DOHH2 (cell line): ENCODE measurements around the gene NEGR1.

Experiments
- H3F3A ChIP-seq: fragments of 200-600 bp; sonication (generic), shearing (Covaris generic); 2 replicates; pipeline ENCODE4 v1.6.0; 2016; ENCODE audit warnings: antibody characterized with exemption, mild to moderate bottlenecking; ENCODE audit not compliant: control insufficient read depth, insufficient read depth
- H3K27ac ChIP-seq: fragments of 200-600 bp; sonication (generic); 2 replicates; pipeline ENCODE4 v1.5.1; 2014; ENCODE audit warnings: low read depth, mild to moderate bottlenecking, low read length, moderate library complexity
- H3K27me3 ChIP-seq: fragments of 200-600 bp; sonication (generic); 2 replicates; pipeline ENCODE4 v1.6.1; 2014; ENCODE audit warnings: mild to moderate bottlenecking, low read length, mixed read lengths; ENCODE audit not compliant: control insufficient read depth
- H3K36me3 ChIP-seq: fragments of 200-600 bp; sonication (generic); 2 replicates; pipeline ENCODE4 v1.6.1; 2014; ENCODE audit warnings: mild to moderate bottlenecking, low read length, moderate library complexity, mixed read lengths; ENCODE audit not compliant: control insufficient read depth
- H3K4me1 ChIP-seq: fragments of 200-600 bp; sonication (generic); 2 replicates; pipeline ENCODE4 v1.6.1; 2014; ENCODE audit warnings: mild to moderate bottlenecking, low read length, mixed read lengths; ENCODE audit not compliant: control insufficient read depth
- H3K4me2 ChIP-seq: fragments of 200-600 bp; sonication (generic); 2 replicates; pipeline ENCODE4 v1.6.0; 2014; ENCODE audit warnings: mild to moderate bottlenecking, low read length, moderate library complexity
- H3K4me3 ChIP-seq: fragments of 200-600 bp; sonication (generic); 2 replicates; pipeline ENCODE4 v1.5.1; 2014; ENCODE audit warnings: mild to moderate bottlenecking, low read length, mixed read lengths
- H3K79me2 ChIP-seq: fragments of 200-600 bp; sonication (generic); 2 replicates; pipeline ENCODE4 v1.6.1; 2014; ENCODE audit warnings: mild to moderate bottlenecking, low read length, mixed read lengths; ENCODE audit not compliant: control insufficient read depth
- H3K9me2 ChIP-seq: fragments of 200-600 bp; sonication (generic); replicated peaks from 2 replicates; pipeline ENCODE4 v1.6.1; 2014; ENCODE audit warnings: mild to moderate bottlenecking, low read length, mixed read lengths; ENCODE audit not compliant: control insufficient read depth
- H3K9me3 ChIP-seq: fragments of 200-600 bp; sonication (generic); 2 replicates; pipeline ENCODE4 v1.6.1; 2014; ENCODE audit warnings: antibody characterized with exemption, low read length, mixed read lengths; ENCODE audit not compliant: control insufficient read depth, insufficient read depth
- H4K20me1 ChIP-seq: fragments of 200-600 bp; sonication (generic); 2 replicates; pipeline ENCODE4 v1.6.0; 2014; ENCODE audit warnings: low read depth, mild to moderate bottlenecking, antibody characterized with exemption, low read length, moderate library complexity; ENCODE audit not compliant: control insufficient read depth, insufficient read depth
- EZH2phosphoT487 ChIP-seq: fragments of 200-600 bp; sonication (generic); IDR thresholded peaks from 2 replicates; pipeline ENCODE4 v1.6.1; 2017; ENCODE audit warnings: borderline replicate concordance, mild to moderate bottlenecking, antibody characterized with exemption, low read length, moderate library complexity, mixed read lengths
- TF ChIP-seq, protein P1 (sequence below): fragments of 200-600 bp; sonication (generic); IDR thresholded peaks from one replicate; pipeline ENCODE4 v1.5.1; 2014; ENCODE audit warnings: antibody characterized with exemption, mild to moderate bottlenecking, low read depth, low read length; ENCODE audit not compliant: poor library complexity, severe bottlenecking

Gene NEGR1

GRCh38 chr1:71940261-71940660, 342.1 kb downstream of the NEGR1 start:
- Histone ChIP-seq H3K36me3 (no peaks in the 10 kb centered on the region), H3F3A (no peaks in the 10 kb centered on the region), H3K27me3 (no peaks in the 10 kb centered on the region), H3K27ac (no peak overlapping the region), H4K20me1 (no peaks in the 10 kb centered on the region), H3K4me1 (no peaks in the 10 kb centered on the region), H3K9me2 (no peaks in the 10 kb centered on the region), H3K4me3 (no peak overlapping the region), H3K79me2 (no peaks in the 10 kb centered on the region), H3K9me3 (no peaks in the 10 kb centered on the region), H3K4me2 (no peak overlapping the region)
- TF ChIP-seq, protein P1, sequence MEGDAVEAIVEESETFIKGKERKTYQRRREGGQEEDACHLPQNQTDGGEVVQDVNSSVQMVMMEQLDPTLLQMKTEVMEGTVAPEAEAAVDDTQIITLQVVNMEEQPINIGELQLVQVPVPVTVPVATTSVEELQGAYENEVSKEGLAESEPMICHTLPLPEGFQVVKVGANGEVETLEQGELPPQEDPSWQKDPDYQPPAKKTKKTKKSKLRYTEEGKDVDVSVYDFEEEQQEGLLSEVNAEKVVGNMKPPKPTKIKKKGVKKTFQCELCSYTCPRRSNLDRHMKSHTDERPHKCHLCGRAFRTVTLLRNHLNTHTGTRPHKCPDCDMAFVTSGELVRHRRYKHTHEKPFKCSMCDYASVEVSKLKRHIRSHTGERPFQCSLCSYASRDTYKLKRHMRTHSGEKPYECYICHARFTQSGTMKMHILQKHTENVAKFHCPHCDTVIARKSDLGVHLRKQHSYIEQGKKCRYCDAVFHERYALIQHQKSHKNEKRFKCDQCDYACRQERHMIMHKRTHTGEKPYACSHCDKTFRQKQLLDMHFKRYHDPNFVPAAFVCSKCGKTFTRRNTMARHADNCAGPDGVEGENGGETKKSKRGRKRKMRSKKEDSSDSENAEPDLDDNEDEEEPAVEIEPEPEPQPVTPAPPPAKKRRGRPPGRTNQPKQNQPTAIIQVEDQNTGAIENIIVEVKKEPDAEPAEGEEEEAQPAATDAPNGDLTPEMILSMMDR: no peak
- no peak for TF ChIP-seq EZH2phosphoT487

DNA sequence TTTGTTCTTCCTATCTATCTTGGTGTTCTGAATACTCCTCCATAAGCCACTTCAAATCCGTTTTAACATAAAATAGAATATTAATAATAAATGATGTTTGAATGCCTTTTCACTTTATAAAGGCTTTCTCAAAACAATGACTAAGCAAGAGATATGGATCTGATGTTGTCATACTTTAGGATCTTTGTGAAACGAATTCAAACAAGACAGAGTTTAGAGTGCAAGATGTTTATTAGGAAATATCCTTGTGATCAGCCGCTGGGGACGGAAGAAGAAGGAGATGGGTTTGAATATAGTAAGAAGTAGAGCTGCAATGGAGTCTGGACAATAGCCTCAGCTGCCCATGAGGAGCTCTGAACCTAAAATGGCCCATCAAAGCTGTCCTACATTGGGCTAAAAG, 351.8 kb downstream of the NEGR1 start:
- Histone ChIP-seq H3K36me3 (no peaks in the 10 kb centered on the region), H3K9me3 (no peaks in the 10 kb centered on the region)
- TF ChIP-seq, protein P1: no peak
- no peak for TF ChIP-seq EZH2phosphoT487

GRCh38 chr1:71921935-71922559, 360.3 kb downstream of the NEGR1 start:
- no peak for TF ChIP-seq EZH2phosphoT487
- TF ChIP-seq, protein P1: no peak
- no peak overlapping the region for H3K4me3 ChIP-seq
- no peaks in the 10 kb centered on the region for H3K79me2 ChIP-seq
- H3K9me2 ChIP-seq: no peaks in the 10 kb centered on the region
- H3K4me1 ChIP-seq: no peaks in the 10 kb centered on the region
- H3F3A ChIP-seq: no peaks in the 10 kb centered on the region
- no peaks in the 10 kb centered on the region for H3K36me3 ChIP-seq
- H3K27ac ChIP-seq: no peak overlapping the region
- no peak overlapping the region for H3K4me2 ChIP-seq
- H4K20me1 ChIP-seq: no peaks in the 10 kb centered on the region
- H3K27me3 ChIP-seq: no peaks in the 10 kb centered on the region
- no peaks in the 10 kb centered on the region for H3K9me3 ChIP-seq

More for the DNA sequence above, 351.8 kb downstream of the NEGR1 start:
- no peak overlapping the region for H3K27ac ChIP-seq
- no peaks in the 10 kb centered on the region for H3K9me2 ChIP-seq
- no peaks in the 10 kb centered on the region for H3K4me1 ChIP-seq
- H3K27me3 ChIP-seq: no peaks in the 10 kb centered on the region
- H3F3A ChIP-seq: no peaks in the 10 kb centered on the region
- no peaks in the 10 kb centered on the region for H3K79me2 ChIP-seq
- no peak overlapping the region for H3K4me3 ChIP-seq
- no peak overlapping the region for H3K4me2 ChIP-seq
- no peaks in the 10 kb centered on the region for H4K20me1 ChIP-seq
